Measurements from ENCODE around the gene BEND6. TPM values are rescaled to one million over a fixed set of nuclear protein-coding genes. Genes with fewer than 3 reads are reported as not detected.
"Not testable (repeated sequence)": the region's sequence is repeated elsewhere in the genome, so short reads cannot be mapped to it uniquely, and the experiment has no call there.

The BEND6 gene
- polyA plus RNA-seq, 1 donor: 0.43 TPM

- no peak for DNase-seq
These were observed 29.5 kb downstream of the BEND6 start for GRCh38 chr6:56984361-56984760.

DNA sequence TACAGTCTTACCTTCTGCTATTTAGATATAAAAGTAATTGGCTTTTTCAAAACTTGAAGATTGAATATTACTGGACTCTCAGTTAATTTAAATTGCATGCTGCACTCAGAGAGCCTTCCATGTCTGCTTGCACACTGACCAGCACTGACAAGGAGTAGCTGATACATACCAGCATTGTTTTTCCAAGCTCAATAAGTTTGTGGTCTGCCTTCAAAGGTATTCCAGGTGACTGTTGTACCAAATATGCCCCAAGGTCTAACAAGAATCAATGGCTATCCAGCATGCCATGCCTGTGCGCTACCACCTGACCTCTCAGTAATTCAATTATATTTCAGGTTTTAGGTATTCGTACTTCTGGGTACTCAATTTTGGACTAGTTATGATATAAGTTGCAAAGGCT lies 30.0 kb downstream of the BEND6 start:
- no peak for DNase-seq

DNA sequence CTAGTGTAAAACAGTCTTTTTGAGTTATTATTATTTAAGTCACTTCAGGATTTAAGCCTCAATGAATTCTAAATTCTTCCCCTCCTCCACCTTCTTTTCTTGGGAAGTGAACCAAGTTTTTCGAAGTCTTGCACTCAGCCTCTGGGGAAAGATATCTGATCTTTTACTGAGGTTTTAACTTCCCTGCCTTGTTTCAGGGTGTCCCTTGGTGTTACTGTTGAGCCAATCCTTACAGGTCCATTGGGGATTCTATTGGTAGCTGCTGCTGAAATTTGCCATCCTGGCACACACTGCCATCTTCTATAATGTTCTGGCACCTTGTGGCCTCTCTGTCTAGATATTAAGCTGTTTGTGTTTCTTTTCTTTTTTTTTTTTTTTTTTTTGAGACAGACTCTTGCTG lies 31.7 kb downstream of the BEND6 start:
- DNase-seq: no peak

- DNase-seq: no peak
These were observed 33.2 kb downstream of the BEND6 start for GRCh38 chr6:56988145-56988544.

DNA sequence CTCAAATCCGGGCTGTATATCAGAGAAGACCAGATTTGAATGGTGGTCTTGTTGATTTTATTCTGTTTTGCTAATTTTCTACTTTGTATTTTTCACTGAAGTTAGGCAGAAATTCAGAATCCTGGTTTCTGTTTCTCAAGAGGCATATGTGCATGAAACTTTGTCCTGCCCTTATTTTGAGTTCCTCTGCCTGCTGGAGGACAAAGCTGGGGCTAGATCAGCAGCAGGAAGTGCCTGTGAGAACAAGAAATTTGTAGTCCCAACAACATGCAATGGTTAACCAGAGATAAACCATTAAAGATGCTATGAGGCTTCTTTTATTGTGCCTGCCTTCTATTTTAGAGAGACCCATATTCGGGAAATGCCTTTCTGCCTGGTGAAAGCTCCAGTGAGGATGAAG lies 37.1 kb downstream of the BEND6 start:
- DNase-seq: no peak

DNA sequence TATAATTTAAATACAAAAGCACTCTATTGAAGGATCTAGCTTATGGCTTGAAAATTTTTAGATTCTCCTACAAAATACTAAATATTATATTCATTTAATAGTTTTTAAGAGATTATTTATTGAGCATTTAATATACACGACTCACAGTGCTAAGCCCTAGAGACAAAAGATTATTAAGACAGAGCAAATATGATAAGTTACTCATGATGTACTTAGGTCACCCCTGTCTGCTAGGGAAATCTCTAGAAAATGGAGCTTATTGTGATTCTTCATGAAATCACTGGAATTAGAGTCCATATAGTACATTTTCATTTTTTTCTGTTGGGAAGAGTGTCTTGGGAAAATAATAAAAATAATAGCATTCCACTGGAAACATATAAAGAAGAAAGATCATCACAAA lies 37.8 kb downstream of the BEND6 start:
- no peak for DNase-seq

GRCh38 chr6:56995347-56995902 lies 40.5 kb downstream of the BEND6 start:
- no peak for DNase-seq

- DNase-seq: no peak
These were observed 41.5 kb downstream of the BEND6 start for GRCh38 chr6:56996401-56996800.

GRCh38 chr6:56999049-56999448 lies 44.1 kb downstream of the BEND6 start:
- no peak for DNase-seq

DNA sequence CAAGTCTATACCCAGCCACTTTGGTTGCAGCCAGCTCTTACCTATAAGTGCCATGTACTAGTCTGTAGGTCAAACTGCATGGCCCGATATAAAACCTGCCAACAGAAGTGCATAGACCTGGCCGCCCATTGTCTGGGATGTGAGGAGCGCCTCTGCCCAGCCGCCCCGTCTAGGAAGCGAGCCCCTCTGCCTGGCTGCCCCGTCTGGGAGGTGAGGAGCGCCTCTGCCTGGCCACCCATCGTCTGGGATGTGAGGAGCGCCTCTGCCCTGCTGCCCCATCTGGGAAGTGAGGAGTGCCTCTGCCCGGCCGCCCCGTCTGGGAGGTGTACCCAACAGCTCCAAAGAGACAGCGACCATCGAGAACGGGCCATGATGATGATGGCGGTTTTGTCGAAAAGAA lies 44.8 kb downstream of the BEND6 start:
- DNase-seq: not testable (repeated sequence)

GRCh38 chr6:57002197-57002596 lies 47.3 kb downstream of the BEND6 start:
- no peak for DNase-seq

GRCh38 chr6:57004292-57004691 lies 49.4 kb downstream of the BEND6 start:
- no peak for DNase-seq

- DNase-seq: no peak
These were observed 51.2 kb downstream of the BEND6 start for GRCh38 chr6:57006101-57006500.

- not testable (repeated sequence) for DNase-seq
These were observed 53.2 kb downstream of the BEND6 start for GRCh38 chr6:57008069-57008468.

DNA sequence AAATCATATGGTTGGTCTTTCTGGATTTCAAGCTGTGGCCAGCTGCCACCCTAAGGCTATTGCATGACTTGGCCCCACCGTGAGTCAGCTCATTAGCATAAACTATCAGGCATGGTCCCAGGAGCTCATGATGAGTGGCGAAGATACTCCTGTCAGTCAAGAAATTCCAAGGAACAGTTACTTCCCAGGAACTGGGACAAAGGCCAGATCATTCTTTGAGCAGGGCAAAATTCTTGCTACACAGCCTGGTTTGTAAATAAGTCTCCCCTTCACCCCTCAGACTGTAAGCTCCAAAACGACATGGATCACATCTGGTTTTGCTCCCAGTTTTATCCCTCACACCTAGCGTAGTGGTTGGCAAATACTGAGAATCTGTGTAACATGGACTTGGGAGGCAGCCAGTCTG lies 58.6 kb downstream of the BEND6 start:
- no peak for DNase-seq

DNA sequence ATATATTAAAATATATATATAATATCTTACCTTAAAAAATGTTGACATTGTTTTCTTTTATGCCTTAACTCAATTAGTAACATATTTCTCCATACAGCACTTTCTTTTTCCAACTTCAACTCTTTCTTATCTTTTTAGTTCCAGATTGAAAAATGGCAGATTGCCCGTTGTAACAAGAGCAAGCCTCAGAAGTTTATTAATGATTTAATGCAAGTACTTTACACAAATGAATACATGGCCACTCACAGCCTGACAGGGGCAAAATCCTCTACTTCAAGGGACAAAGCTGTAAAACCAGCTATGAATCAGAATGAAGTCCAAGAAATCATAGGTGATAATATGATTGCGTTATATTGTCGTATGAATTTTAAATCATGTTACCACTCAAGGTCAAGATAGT lies 62.2 kb downstream of the BEND6 start:
- no peak for DNase-seq

DNA sequence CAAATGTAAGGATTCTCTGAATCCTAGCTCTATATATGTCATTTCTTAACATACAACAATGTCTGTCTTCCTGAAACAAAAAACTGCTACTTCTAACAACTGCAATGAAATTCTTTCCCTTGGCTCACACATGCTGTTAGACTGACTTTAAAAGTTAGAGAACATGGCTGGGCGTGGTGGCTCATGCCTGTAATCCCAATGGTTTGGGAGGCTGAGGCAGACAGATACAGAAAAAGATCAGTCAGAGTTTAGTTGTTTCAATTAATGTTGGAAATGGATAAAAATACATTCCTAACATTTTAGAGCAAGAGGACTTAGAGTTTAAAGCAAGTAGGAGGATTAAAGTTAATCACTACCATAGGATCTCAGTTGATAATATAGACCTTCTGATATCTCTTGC lies 62.9 kb downstream of the BEND6 start:
- no peak for DNase-seq

- no peak for DNase-seq
These were observed 64.5 kb downstream of the BEND6 start for GRCh38 chr6:57019434-57019833.

GRCh38 chr6:57021086-57021720 lies 66.3 kb downstream of the BEND6 start:
- no peak for DNase-seq

GRCh38 chr6:57024321-57024720 lies 69.4 kb downstream of the BEND6 start:
- no peak for DNase-seq

- no peak for DNase-seq
These were observed 69.9 kb downstream of the BEND6 start for GRCh38 chr6:57024775-57025174.

DNA sequence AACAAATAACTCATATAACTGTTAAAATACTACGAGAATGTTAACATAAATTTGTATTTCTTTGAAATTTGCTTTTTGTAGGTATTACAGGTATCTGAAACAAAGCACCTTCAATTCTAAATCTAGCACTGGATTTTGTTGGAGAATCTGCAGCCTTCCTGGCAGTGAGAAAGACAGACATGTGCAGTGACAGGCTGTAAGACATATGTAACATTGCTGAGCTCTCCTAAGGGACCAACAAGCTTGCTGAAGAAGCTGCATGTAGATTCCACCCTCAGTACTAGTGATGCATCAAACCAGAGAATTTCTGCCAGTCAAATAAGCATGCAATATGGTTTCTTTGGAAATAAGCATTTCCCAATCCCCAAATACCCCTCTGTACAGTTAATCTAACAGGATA lies 71.1 kb downstream of the BEND6 start:
- DNase-seq: no peak

DNA sequence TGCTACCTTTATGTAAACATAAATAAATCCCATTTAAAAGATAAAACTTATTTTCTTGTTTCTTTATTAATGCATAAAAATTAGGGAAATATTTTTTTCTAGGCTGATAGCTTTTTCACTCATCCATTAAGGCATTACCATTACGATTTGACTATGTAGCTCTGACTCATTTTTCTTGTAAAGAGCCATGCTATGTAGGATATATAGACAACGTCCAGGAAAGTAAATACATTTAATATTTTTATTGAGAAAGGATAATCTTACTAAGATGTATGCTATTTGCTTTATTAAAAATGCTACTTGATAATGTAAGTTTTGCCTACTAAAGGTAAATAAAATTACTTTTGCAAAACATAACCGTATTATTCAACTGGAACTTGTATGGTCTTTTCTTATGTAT lies 72.4 kb downstream of the BEND6 start:
- no peak for DNase-seq

- no peak for DNase-seq
These were observed 74.3 kb downstream of the BEND6 start for GRCh38 chr6:57029213-57029612.

GRCh38 chr6:57033228-57033627 lies 78.3 kb downstream of the BEND6 start:
- no peak for DNase-seq

Data from hindlimb muscle (tissue), 1 donor.